ENCODE data around the gene NAA80. TPM values are rescaled to one million over a fixed set of nuclear protein-coding genes. Genes with fewer than 3 reads are reported as not detected.

Gene NAA80
- total RNA-seq, 3 donors from 2014 or later (not counting 1 experiment from before 2014, with no cell fraction given): 22.2 to 30.3 (median 29.6) TPM

DNA sequence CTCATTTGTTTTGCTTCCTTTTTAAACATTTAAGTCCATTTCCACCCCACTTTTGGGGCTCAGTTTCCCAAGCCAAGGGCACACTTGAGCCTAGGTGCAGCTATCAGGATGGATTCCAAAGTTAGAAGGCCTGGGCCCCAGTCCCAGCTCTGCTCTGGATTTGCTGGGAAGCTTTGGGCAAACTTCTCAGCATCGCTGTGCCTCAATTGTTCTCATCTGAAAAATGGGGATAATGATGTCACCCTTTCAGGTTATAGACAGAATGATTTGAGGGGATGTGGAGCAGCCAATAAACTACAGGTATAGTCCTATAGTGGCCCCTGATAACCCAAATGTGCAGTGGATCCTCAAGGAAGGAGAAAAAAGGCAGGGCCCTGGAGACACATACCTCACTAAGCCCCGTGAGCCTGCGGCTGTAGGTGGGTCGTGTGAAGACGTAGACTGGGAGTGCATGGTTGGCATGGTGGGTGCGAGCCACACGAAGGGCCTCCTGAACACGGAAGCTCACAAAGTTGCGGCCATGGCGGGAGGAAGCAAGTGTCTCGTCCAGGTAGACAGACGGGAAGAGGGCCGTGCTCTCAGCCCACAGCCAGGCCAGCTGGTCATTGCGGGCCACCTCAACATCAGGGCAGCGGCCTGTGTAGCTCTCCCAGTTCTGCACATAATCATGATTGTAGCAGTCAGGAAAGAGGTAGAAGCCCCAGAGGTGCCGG, 20.1 kb upstream of the NAA80 start:
- H3K36me3 Mint-ChIP-seq: no peaks in the 10 kb centered on the region
- H3K4me3 Mint-ChIP-seq: peak overlapping the region; percentile 71
- Histone ChIP-seq H3K36me3 (ENCODE audit: control insufficient read depth, insufficient read depth, low read length) (no peaks in the 10 kb centered on the region), H3K4me3 (ENCODE audit: low read length) (no peak overlapping the region), H3K4me1 (ENCODE audit: control insufficient read depth, insufficient read depth, low read length) (peaks cover 67% of the 10 kb centered on the region), H3K9me3 (ENCODE audit: control insufficient read depth, insufficient read depth, low read length) (no peaks in the 10 kb centered on the region), H3K27ac (ENCODE audit: low read length) (peak overlapping the region; percentile 14), H3K27me3 (ENCODE audit: control insufficient read depth, insufficient read depth, low read length) (no peaks in the 10 kb centered on the region)
- peaks cover 22 to 39% of the 10 kb centered on the region in 2 donors for H3K4me1 Mint-ChIP-seq
- peak overlapping the region; percentile 38 to 76 for H3K27ac Mint-ChIP-seq
- TF ChIP-seq, protein P1, sequence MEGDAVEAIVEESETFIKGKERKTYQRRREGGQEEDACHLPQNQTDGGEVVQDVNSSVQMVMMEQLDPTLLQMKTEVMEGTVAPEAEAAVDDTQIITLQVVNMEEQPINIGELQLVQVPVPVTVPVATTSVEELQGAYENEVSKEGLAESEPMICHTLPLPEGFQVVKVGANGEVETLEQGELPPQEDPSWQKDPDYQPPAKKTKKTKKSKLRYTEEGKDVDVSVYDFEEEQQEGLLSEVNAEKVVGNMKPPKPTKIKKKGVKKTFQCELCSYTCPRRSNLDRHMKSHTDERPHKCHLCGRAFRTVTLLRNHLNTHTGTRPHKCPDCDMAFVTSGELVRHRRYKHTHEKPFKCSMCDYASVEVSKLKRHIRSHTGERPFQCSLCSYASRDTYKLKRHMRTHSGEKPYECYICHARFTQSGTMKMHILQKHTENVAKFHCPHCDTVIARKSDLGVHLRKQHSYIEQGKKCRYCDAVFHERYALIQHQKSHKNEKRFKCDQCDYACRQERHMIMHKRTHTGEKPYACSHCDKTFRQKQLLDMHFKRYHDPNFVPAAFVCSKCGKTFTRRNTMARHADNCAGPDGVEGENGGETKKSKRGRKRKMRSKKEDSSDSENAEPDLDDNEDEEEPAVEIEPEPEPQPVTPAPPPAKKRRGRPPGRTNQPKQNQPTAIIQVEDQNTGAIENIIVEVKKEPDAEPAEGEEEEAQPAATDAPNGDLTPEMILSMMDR (IDR thresholded peaks at IDR 0.05): no peak
- no peaks in the 10 kb centered on the region for H3K27me3 Mint-ChIP-seq (ENCODE audit: low read depth in 2 of 2)
- no peaks in the 10 kb centered on the region for H3K9me3 Mint-ChIP-seq
- 97% methylated on average over 16 of the region's 16 CpGs for WGBS (ENCODE audit: insufficient coverage)
- no peak for ATAC-seq
- intact Hi-C loops (cut with micrococcal nuclease): no loop called here
- no peak for DNase-seq

DNA sequence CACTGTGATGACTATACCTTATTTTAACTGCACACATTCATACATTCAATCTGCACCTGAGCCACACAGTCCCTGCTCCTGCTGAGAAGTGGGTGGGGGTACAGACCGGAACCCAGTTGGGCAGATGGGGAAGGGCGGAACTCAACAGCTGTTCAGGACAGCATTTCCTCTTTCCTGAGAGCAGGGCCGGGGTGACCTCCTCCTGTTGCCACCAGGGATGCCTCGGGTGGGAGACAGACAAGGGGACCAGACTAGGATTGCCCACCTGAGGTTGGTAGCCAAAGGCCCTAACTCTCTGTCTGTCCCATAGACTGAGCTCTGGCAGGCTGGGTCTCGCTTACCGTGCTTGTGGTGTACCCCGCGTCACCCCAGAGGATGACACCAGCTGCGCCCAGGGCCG, 19.4 kb upstream of the NAA80 start:
- Histone ChIP-seq H3K4me3 (ENCODE audit: low read length) (no peak overlapping the region), H3K27ac (ENCODE audit: low read length) (peak overlapping the region; percentile 14), H3K27me3 (ENCODE audit: control insufficient read depth, insufficient read depth, low read length) (no peaks in the 10 kb centered on the region), H3K36me3 (ENCODE audit: control insufficient read depth, insufficient read depth, low read length) (no peaks in the 10 kb centered on the region), H3K4me1 (ENCODE audit: control insufficient read depth, insufficient read depth, low read length) (peaks cover 67% of the 10 kb centered on the region), H3K9me3 (ENCODE audit: control insufficient read depth, insufficient read depth, low read length) (no peaks in the 10 kb centered on the region)
- Mint-ChIP-seq H3K36me3 (no peaks in the 10 kb centered on the region), H3K27me3 (ENCODE audit: low read depth in 2 of 2) (no peaks in the 10 kb centered on the region), H3K27ac (peak overlapping the region; percentile 38 to 76), H3K9me3 (no peaks in the 10 kb centered on the region), H3K4me1 (peaks cover 22 to 34% of the 10 kb centered on the region in 2 donors), H3K4me3 (peak overlapping the region; percentile 72)
- WGBS (ENCODE audit: insufficient coverage): 59% methylated on average over 10 of the region's 10 CpGs
- ATAC-seq (no peak), DNase-seq (no peak)
- intact Hi-C loops (cut with micrococcal nuclease): no loop called here
- TF ChIP-seq, protein P1 (IDR thresholded peaks at IDR 0.05): no peak

DNA sequence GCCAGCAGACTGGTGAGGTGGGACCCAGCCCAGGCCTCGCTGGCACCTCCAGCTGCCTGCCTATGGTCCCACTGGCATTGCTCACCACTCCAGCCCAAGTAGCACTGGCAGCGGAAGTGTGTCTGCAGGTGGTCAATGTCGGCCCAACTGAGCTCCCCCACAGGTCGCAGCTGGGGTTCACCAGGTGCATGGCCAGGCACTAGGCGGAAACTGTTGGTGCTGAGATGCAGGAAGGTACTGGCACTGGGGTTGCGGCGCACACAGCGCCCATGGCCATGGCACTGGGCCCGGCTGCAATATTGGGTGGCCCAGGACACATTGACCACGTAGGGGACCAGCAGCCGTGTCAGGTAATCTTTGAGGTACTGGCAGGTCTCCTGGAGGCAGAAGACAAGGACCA, 19.0 kb upstream of the NAA80 start:
- H3K27ac Mint-ChIP-seq: peak overlapping the region; percentile 38 to 76
- no peaks in the 10 kb centered on the region for H3K36me3 ChIP-seq (ENCODE audit: control insufficient read depth, insufficient read depth, low read length)
- peaks cover 67% of the 10 kb centered on the region for H3K4me1 ChIP-seq (ENCODE audit: control insufficient read depth, insufficient read depth, low read length)
- no peaks in the 10 kb centered on the region for H3K27me3 ChIP-seq (ENCODE audit: control insufficient read depth, insufficient read depth, low read length)
- peaks cover 22 to 32% of the 10 kb centered on the region in 2 donors for H3K4me1 Mint-ChIP-seq
- H3K27ac ChIP-seq (ENCODE audit: low read length): no peak overlapping the region
- no peaks in the 10 kb centered on the region for H3K9me3 ChIP-seq (ENCODE audit: control insufficient read depth, insufficient read depth, low read length)
- no peak overlapping the region for H3K4me3 ChIP-seq (ENCODE audit: low read length)
- ATAC-seq (no peak), DNase-seq (no peak)
- H3K9me3 Mint-ChIP-seq: no peaks in the 10 kb centered on the region
- 86% methylated on average over 11 of the region's 11 CpGs for WGBS (ENCODE audit: insufficient coverage)
- H3K4me3 Mint-ChIP-seq: peak overlapping the region; percentile 72
- TF ChIP-seq, protein P1 (IDR thresholded peaks at IDR 0.05): no peak
- no peaks in the 10 kb centered on the region for H3K36me3 Mint-ChIP-seq
- intact Hi-C loops (cut with micrococcal nuclease): no loop called here
- H3K27me3 Mint-ChIP-seq (ENCODE audit: low read depth in 2 of 2): no peaks in the 10 kb centered on the region

DNA sequence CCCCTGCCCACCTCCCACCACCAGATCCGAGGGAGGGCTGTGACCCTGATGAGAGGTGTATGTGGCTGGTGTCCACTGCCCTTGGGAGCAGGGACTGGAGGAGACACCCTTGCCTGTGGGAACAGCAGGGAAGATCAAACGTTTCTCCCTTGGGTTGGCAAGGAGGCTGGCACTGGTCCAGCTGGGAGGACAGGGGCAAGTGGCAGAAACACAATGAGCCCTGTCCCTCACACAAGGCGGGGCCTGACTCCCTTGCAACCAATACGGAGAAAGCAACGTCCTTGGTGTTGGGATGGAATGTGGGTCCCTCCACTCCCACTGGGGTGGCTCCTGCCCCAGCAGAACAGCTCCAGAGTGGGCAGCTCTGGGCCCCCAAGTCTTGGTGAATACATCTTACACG, 18.1 kb upstream of the NAA80 start:
- no peaks in the 10 kb centered on the region for H3K27me3 ChIP-seq (ENCODE audit: control insufficient read depth, insufficient read depth, low read length)
- DNase-seq (no peak), ATAC-seq (no peak)
- H3K4me3 ChIP-seq (ENCODE audit: low read length): no peak overlapping the region
- H3K4me3 Mint-ChIP-seq: no peak overlapping the region
- WGBS (ENCODE audit: insufficient coverage): 89% methylated on average over 5 of the region's 6 CpGs
- no peaks in the 10 kb centered on the region for H3K27me3 Mint-ChIP-seq (ENCODE audit: low read depth in 2 of 2)
- H3K36me3 Mint-ChIP-seq: no peaks in the 10 kb centered on the region
- peaks cover 22 to 32% of the 10 kb centered on the region in 2 donors for H3K4me1 Mint-ChIP-seq
- TF ChIP-seq, protein P1 (IDR thresholded peaks at IDR 0.05): no peak
- intact Hi-C loops (cut with micrococcal nuclease): no loop called here
- peak overlapping the region; percentile 39 for H3K27ac ChIP-seq (ENCODE audit: low read length)
- no peaks in the 10 kb centered on the region for H3K9me3 Mint-ChIP-seq
- H3K36me3 ChIP-seq (ENCODE audit: control insufficient read depth, insufficient read depth, low read length): no peaks in the 10 kb centered on the region
- peaks cover 61% of the 10 kb centered on the region for H3K4me1 ChIP-seq (ENCODE audit: control insufficient read depth, insufficient read depth, low read length)
- H3K9me3 ChIP-seq (ENCODE audit: control insufficient read depth, insufficient read depth, low read length): no peaks in the 10 kb centered on the region
- H3K27ac Mint-ChIP-seq: peak overlapping the region in 1 of 2 donors; percentile 87

All from natural killer cell (primary cell).